Thymus (tissue), 11 donors: ENCODE data around the gene GALNTL6. TPM values are rescaled to one million over a fixed set of nuclear protein-coding genes. Genes with fewer than 3 reads are reported as not detected.
"Not testable (repeated sequence)": the region's sequence is repeated elsewhere in the genome, so short reads cannot be mapped to it uniquely, and the experiment has no call there.

Source experiments
- DNase-seq, 9 donors: peaks; one replicate each; pipeline ENCODE4 v3.0.0-alpha.2; 2013; ENCODE audit warnings: low spot score in 9 of 9, low read depth in 6 of 9, missing footprints in 1 of 9
- H3K27ac ChIP-seq, 2 donors: one replicate each; pipeline ENCODE4 v1.5.1; 2013; ENCODE audit warnings: control low read depth in 1 of 2, low read depth in 1 of 2, low read length in 1 of 2, mild to moderate bottlenecking in 1 of 2, moderate library complexity in 1 of 2
- H3K27me3 ChIP-seq, 2 donors: one replicate each; pipeline ENCODE4 v1.5.1; 2013; ENCODE audit warnings: low read length in 1 of 2; ENCODE audit not compliant: control insufficient read depth in 2 of 2, insufficient read depth in 1 of 2
- H3K36me3 ChIP-seq, 2 donors: one replicate each; pipeline ENCODE4 v1.5.1; 2013; ENCODE audit warnings: low read length in 1 of 2, mild to moderate bottlenecking in 1 of 2, moderate library complexity in 1 of 2; ENCODE audit not compliant: control insufficient read depth in 2 of 2, insufficient read depth in 2 of 2
- H3K4me1 ChIP-seq, 2 donors: one replicate each; pipeline ENCODE4 v1.5.1; 2013; ENCODE audit warnings: low read length in 2 of 2; ENCODE audit not compliant: control insufficient read depth in 2 of 2, insufficient read depth in 2 of 2
- H3K4me3 ChIP-seq, 2 donors: one replicate each; pipeline ENCODE4 v1.5.1; 2013; ENCODE audit warnings: low read length in 2 of 2, control low read depth in 1 of 2, mild to moderate bottlenecking in 1 of 2
- H3K9me3 ChIP-seq, 2 donors: one replicate each; pipeline ENCODE4 v1.5.1; 2013; ENCODE audit warnings: low read length in 1 of 2, mild to moderate bottlenecking in 1 of 2; ENCODE audit not compliant: control insufficient read depth in 2 of 2, insufficient read depth in 1 of 2
- WGBS: extraction: QIAGEN DNeasy Blood & Tissue Kit; methylation state at CpG from one replicate; pipeline ENCODE4 v1.1.7; 2013; 5-methylcytosine and 5-hydroxymethylcytosine counted together
- polyA plus RNA-seq: library from polyadenylated mRNA; stranded (reverse); fragments of 200-250 nt; gene quantifications from one replicate; pipeline ENCODE4 v1.2.3, GENCODE V29; 2013
- total RNA-seq: library from RNA; stranded (reverse); fragments of 120-200 nt; gene quantifications from one replicate; pipeline ENCODE4 v1.2.4, GENCODE V29; 2013
- donor health status: healthy.

The GALNTL6 gene
- total and polyA plus RNA-seq, 2 donors: 0.05 TPM

- Histone ChIP-seq H3K4me1 (no peaks in the 10 kb centered on the region), H3K36me3 (no peaks in the 10 kb centered on the region), H3K4me3 (no peak overlapping the region), H3K9me3 (no peaks in the 10 kb centered on the region), H3K27ac (no peak overlapping the region), H3K27me3 (no peaks in the 10 kb centered on the region)
- 95% methylated on average over 5 of the region's 5 CpGs for WGBS
- no peak for DNase-seq
Observed at GRCh38 chr4:172963498-172964294, 1150.5 kb downstream of the GALNTL6 start.

GRCh38 chr4:172970189-172970588 is 1157.0 kb downstream of the GALNTL6 start:
- not testable (repeated sequence) for H3K4me3 ChIP-seq, H3K27me3 ChIP-seq, H3K36me3 ChIP-seq, DNase-seq, H3K9me3 ChIP-seq, H3K27ac ChIP-seq, H3K4me1 ChIP-seq
- WGBS: 98% methylated on average over 4 of the region's 4 CpGs

- Histone ChIP-seq H3K4me1 (no peaks in the 10 kb centered on the region), H3K27me3 (no peaks in the 10 kb centered on the region), H3K4me3 (no peak overlapping the region), H3K36me3 (no peaks in the 10 kb centered on the region), H3K27ac (no peak overlapping the region), H3K9me3 (peaks cover 0 to 4% of the 10 kb centered on the region in 2 donors)
- no peak for DNase-seq
- WGBS: 97% methylated on average over 7 of the region's 7 CpGs
Observed at GRCh38 chr4:172974586-172974985, 1161.4 kb downstream of the GALNTL6 start.

- no peaks in the 10 kb centered on the region for H3K9me3 ChIP-seq
- DNase-seq: no peak
- no peak overlapping the region for H3K27ac ChIP-seq
- 97% methylated on average over 14 of the region's 14 CpGs for WGBS
- no peaks in the 10 kb centered on the region for H3K36me3 ChIP-seq
- H3K4me3 ChIP-seq: no peak overlapping the region
- no peaks in the 10 kb centered on the region for H3K4me1 ChIP-seq
- no peaks in the 10 kb centered on the region for H3K27me3 ChIP-seq
Observed at GRCh38 chr4:172975651-172976229, 1162.5 kb downstream of the GALNTL6 start.

- H3K27ac ChIP-seq, H3K9me3 ChIP-seq, H3K4me3 ChIP-seq, H3K36me3 ChIP-seq, DNase-seq, H3K4me1 ChIP-seq, H3K27me3 ChIP-seq: not testable (repeated sequence)
- 96% methylated on average over 4 of the region's 4 CpGs for WGBS
Observed at GRCh38 chr4:172977491-172978041, 1164.4 kb downstream of the GALNTL6 start.

DNA sequence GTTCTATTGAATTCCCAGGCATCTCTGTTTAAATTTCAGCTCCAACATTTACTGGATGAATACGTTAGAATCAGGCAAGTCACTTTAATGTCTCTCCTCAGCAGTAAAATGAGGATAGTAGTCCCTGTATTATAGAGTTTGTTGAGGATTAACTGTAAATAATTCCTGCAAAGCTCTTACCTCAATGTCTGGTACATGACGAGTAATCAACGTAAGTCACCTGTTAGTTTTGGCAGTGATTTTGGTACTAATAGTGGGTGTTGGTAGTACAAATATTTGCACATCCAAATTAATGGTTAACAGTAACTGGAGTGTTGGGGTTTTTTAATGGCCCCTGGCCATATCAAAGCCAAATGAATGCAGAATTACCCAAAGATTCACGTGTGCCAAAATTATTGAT is 1165.6 kb downstream of the GALNTL6 start:
- 93% methylated on average over 4 of the region's 4 CpGs for WGBS
- H3K36me3 ChIP-seq: no peaks in the 10 kb centered on the region

DNA sequence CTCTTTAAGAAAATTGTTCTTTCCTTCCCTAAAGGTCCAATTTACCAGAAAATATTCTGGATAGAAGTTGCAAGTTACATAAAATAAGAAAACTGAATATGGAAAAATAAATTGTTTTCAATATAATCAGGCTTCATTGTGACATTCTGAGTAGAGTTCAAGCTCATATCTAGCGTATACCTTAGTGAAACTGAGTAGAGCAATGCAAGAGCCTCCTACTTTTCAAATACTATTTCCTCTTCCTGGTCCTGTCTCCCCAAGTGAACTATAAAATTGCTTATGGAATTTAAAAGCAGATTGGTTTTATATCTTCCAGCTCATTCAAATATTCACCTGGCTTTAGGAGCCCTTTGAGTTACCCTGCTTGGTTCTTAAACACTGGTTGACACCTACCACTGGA is 1166.1 kb downstream of the GALNTL6 start:
- Histone ChIP-seq H3K36me3 (no peaks in the 10 kb centered on the region), H3K4me1 (no peaks in the 10 kb centered on the region), H3K27ac (no peak overlapping the region), H3K27me3 (no peaks in the 10 kb centered on the region), H3K4me3 (no peak overlapping the region), H3K9me3 (no peaks in the 10 kb centered on the region)
- 97% methylated on average over 1 of the region's 1 CpG for WGBS
- DNase-seq: no peak

More for the DNA sequence above, 1165.6 kb downstream of the GALNTL6 start:
- no peak for DNase-seq
- Histone ChIP-seq H3K27ac (no peak overlapping the region), H3K27me3 (no peaks in the 10 kb centered on the region), H3K4me1 (no peaks in the 10 kb centered on the region), H3K4me3 (no peak overlapping the region), H3K9me3 (no peaks in the 10 kb centered on the region)

DNA sequence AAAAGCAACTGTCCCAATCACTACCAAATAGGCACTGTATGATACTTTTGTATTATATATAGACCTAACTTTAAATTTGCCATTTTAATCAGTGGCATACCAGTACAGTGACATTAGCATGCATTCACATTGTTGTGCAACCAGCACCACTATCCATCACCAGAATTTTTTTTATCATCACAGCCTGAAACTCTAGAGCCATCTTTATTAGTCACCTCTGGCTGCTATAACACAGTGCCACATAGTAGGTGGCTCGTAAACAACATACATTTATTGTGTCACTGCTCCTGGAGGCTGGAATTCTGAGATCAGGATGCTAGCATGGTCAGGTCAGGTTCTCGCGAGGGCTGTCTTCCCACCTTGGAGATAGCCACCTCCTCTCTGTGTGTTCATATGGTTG is 1167.0 kb downstream of the GALNTL6 start:
- WGBS: 99% methylated on average over 3 of the region's 3 CpGs
- H3K4me3 ChIP-seq: no peak overlapping the region
- no peak overlapping the region for H3K27ac ChIP-seq
- no peaks in the 10 kb centered on the region for H3K36me3 ChIP-seq
- no peak for DNase-seq
- no peaks in the 10 kb centered on the region for H3K27me3 ChIP-seq
- H3K9me3 ChIP-seq: no peaks in the 10 kb centered on the region
- H3K4me1 ChIP-seq: no peaks in the 10 kb centered on the region

- no peak for DNase-seq
- WGBS: 92% methylated on average over 2 of the region's 2 CpGs
Observed at GRCh38 chr4:172982151-172982590, 1169.0 kb downstream of the GALNTL6 start.

More at GRCh38 chr4:172982151-172982590, 1169.0 kb downstream of the GALNTL6 start:
- no peaks in the 10 kb centered on the region for H3K4me1 ChIP-seq
- no peaks in the 10 kb centered on the region for H3K27me3 ChIP-seq
- H3K9me3 ChIP-seq: no peaks in the 10 kb centered on the region
- no peak overlapping the region for H3K27ac ChIP-seq
- H3K4me3 ChIP-seq: no peak overlapping the region
- H3K36me3 ChIP-seq: no peaks in the 10 kb centered on the region
